H9 (cell line): ENCODE results near the gene MED31. TPM values are rescaled to one million over a fixed set of nuclear protein-coding genes. Genes with fewer than 3 reads are reported as not detected.
A peak's percentile ranks its signal among the peaks of the same experiment; 100 is the strongest.

Experiments used
- DNase-seq: peaks from one replicate; pipeline ENCODE4 v3.0.0-alpha.2; 2017
- H2AFZ ChIP-seq: one replicate; pipeline ENCODE4 v1.6.1; 2013; ENCODE audit warnings: mild to moderate bottlenecking, low read length, control low read depth, moderate library complexity
- H2AK5ac ChIP-seq: 2 replicates; pipeline ENCODE4 v1.6.1; 2013; ENCODE audit warnings: low read length, control low read depth, mixed read lengths; ENCODE audit not compliant: insufficient read length
- H2BK120ac ChIP-seq: one replicate; pipeline ENCODE4 v1.6.1; 2013; ENCODE audit warnings: low read depth, mild to moderate bottlenecking, low read length, control low read depth, inconsistent platforms; ENCODE audit not compliant: poor library complexity, severe bottlenecking
- H2BK12ac ChIP-seq: 2 replicates; pipeline ENCODE4 v1.6.1; 2013; ENCODE audit warnings: low read length, control low read depth, mixed read lengths, low read depth; ENCODE audit not compliant: insufficient read length
- H2BK15ac ChIP-seq: 2 replicates; pipeline ENCODE4 v1.6.1; 2013; ENCODE audit warnings: low read depth, low read length, control low read depth
- H2BK20ac ChIP-seq: one replicate; pipeline ENCODE4 v1.6.1; 2013; ENCODE audit warnings: low read depth, mild to moderate bottlenecking, low read length, control low read depth, inconsistent platforms; ENCODE audit not compliant: poor library complexity, severe bottlenecking
- H2BK5ac ChIP-seq: 2 replicates; pipeline ENCODE4 v1.6.1; 2013; ENCODE audit warnings: low read length, control low read depth, mixed read lengths; ENCODE audit not compliant: insufficient read length
- H3K14ac ChIP-seq: 2 replicates; pipeline ENCODE4 v1.6.1; 2013; ENCODE audit warnings: low read length, control low read depth; ENCODE audit not compliant: insufficient read depth
- H3K18ac ChIP-seq: 2 replicates; pipeline ENCODE4 v1.6.1; 2013; ENCODE audit warnings: low read depth, mild to moderate bottlenecking, mixed read lengths, low read length, control low read depth; ENCODE audit not compliant: insufficient read length
- H3K23ac ChIP-seq: 2 replicates; pipeline ENCODE4 v1.6.1; 2013; ENCODE audit warnings: low read length, control low read depth, mixed read lengths, low read depth; ENCODE audit not compliant: insufficient read length
- H3K23me2 ChIP-seq: 2 replicates; pipeline ENCODE4 v1.6.1; 2013; ENCODE audit warnings: low read depth, mild to moderate bottlenecking, mixed read lengths, low read length, control low read depth; ENCODE audit not compliant: insufficient read length, poor library complexity, severe bottlenecking
- H3K27ac ChIP-seq: 2 replicates; pipeline ENCODE4 v1.5.1; 2013; ENCODE audit warnings: low read length, control low read depth, mixed read lengths, low read depth; ENCODE audit not compliant: insufficient read length
- H3K27me3 ChIP-seq: 2 replicates; pipeline ENCODE4 v1.6.1; 2013; ENCODE audit warnings: low read length, control low read depth, inconsistent platforms; ENCODE audit not compliant: insufficient read depth
- H3K4ac ChIP-seq: 2 replicates; pipeline ENCODE4 v1.6.1; 2013; ENCODE audit warnings: low read depth, mild to moderate bottlenecking, control low read depth, inconsistent platforms, low read length, moderate library complexity
- H3K4me1 ChIP-seq: 2 replicates; pipeline ENCODE4 v1.6.1; 2013; ENCODE audit warnings: low read length, control low read depth, inconsistent platforms; ENCODE audit not compliant: insufficient read depth
- H3K4me2 ChIP-seq: 2 replicates; pipeline ENCODE4 v1.6.1; 2013; ENCODE audit warnings: low read length, control low read depth, mixed read lengths; ENCODE audit not compliant: insufficient read length, insufficient read depth
- H3K56ac ChIP-seq: 2 replicates; pipeline ENCODE4 v1.6.1; 2013; ENCODE audit warnings: low read depth, mild to moderate bottlenecking, mixed read lengths, low read length, control low read depth; ENCODE audit not compliant: insufficient read length
- H3K79me1 ChIP-seq: 2 replicates; pipeline ENCODE4 v1.6.1; 2013; ENCODE audit warnings: low read depth, mild to moderate bottlenecking, moderate library complexity, low read length, control low read depth, inconsistent platforms; ENCODE audit not compliant: insufficient read depth, poor library complexity, severe bottlenecking
- H3K79me2 ChIP-seq: 2 replicates; pipeline ENCODE4 v1.6.1; 2013; ENCODE audit warnings: low read length, control low read depth, inconsistent platforms; ENCODE audit not compliant: insufficient read depth
- H3K9ac ChIP-seq: 2 replicates; pipeline ENCODE4 v1.6.1; 2013; ENCODE audit warnings: low read length, control low read depth, mixed read lengths; ENCODE audit not compliant: insufficient read length; ENCODE audit errors: extremely low read depth
- H3K9me3 ChIP-seq: one replicate; pipeline ENCODE4 v1.6.1; 2013; ENCODE audit warnings: low read depth, low read length, inconsistent platforms; ENCODE audit not compliant: control insufficient read depth
- H3T11ph ChIP-seq: one replicate; pipeline ENCODE4 v1.6.1; 2013; ENCODE audit warnings: mild to moderate bottlenecking, low read length, control low read depth, inconsistent platforms
- H4K20me1 ChIP-seq: one replicate; pipeline ENCODE4 v1.6.1; 2013; ENCODE audit not compliant: control insufficient read depth, insufficient read length, insufficient read depth
- H4K5ac ChIP-seq: 2 replicates; pipeline ENCODE4 v1.6.1; 2013; ENCODE audit warnings: low read depth, mild to moderate bottlenecking, mixed read lengths, low read length, control low read depth; ENCODE audit not compliant: insufficient read length
- H4K8ac ChIP-seq: replicated peaks from 2 replicates; pipeline ENCODE4 v1.6.1; 2013; ENCODE audit warnings: low read length, control low read depth, mixed read lengths, low read depth; ENCODE audit not compliant: insufficient read length
- H4K91ac ChIP-seq: 2 replicates; pipeline ENCODE4 v1.6.1; 2013; ENCODE audit warnings: low read depth, mild to moderate bottlenecking, moderate library complexity, mixed read lengths, low read length, control low read depth; ENCODE audit not compliant: insufficient read length
- H3K27ac Mint-ChIP-seq, 3 experiments: 2 replicates in 2 of 3; 3 replicates in 1 of 3; pipeline ENCODE4 v1.8.0; 2020 to 2021; ENCODE audit warnings: mixed read lengths in 3 of 3, mild to moderate bottlenecking in 1 of 3, moderate library complexity in 1 of 3
- H3K27me3 Mint-ChIP-seq: 2 replicates; pipeline ENCODE4 v1.8.0; 2021; ENCODE audit warnings: low read depth, mild to moderate bottlenecking, moderate library complexity, mixed read lengths
- H3K36me3 Mint-ChIP-seq, 3 experiments: 2 replicates in 2 of 3; 3 replicates in 1 of 3; pipeline ENCODE4 v1.8.0; 2020 to 2021; ENCODE audit warnings: low read depth in 3 of 3, mixed read lengths in 3 of 3; ENCODE audit not compliant: insufficient read depth in 1 of 3
- H3K4me1 Mint-ChIP-seq, 2 experiments: 2 replicates each; pipeline ENCODE4 v1.8.0; 2020; ENCODE audit warnings: mixed read lengths in 2 of 2
- H3K4me3 Mint-ChIP-seq, 2 experiments: 2 replicates in 1 of 2; 3 replicates in 1 of 2; pipeline ENCODE4 v1.8.0; 2020 to 2021; ENCODE audit warnings: mild to moderate bottlenecking in 2 of 2, mixed read lengths in 2 of 2, moderate library complexity in 1 of 2
- H3K9me3 Mint-ChIP-seq, 2 experiments: 2 replicates in 1 of 2; 3 replicates in 1 of 2; pipeline ENCODE4 v1.8.0; 2020; ENCODE audit warnings: mild to moderate bottlenecking in 2 of 2, mixed read lengths in 2 of 2, moderate library complexity in 1 of 2
- WGBS: extraction: QIAGEN DNeasy Blood & Tissue Kit; methylation state at CpG from one replicate; pipeline ENCODE4 v1.1.7; 2013; ENCODE audit warnings: missing lambda C conversion rate, low lambda C conversion rate, mixed read lengths; ENCODE audit not compliant: insufficient read length; ENCODE audit errors: extremely low coverage; 5-methylcytosine and 5-hydroxymethylcytosine counted together
- total RNA-seq: library from RNA; stranded (reverse); gene quantifications from 2 replicates; pipeline ENCODE4 v1.2.1, GENCODE V29; 2021
- TF ChIP-seq, protein P1 (sequence below): fragments of 200-600 bp; sonication (generic); conservative IDR thresholded peaks from 3 replicates; pipeline ENCODE4 v1.8.0; 2021; ENCODE audit warnings: antibody characterized with exemption, mild to moderate bottlenecking

Gene MED31
- total RNA-seq, 1 experiment from 2014 or later = 11.8 TPM

GRCh38 chr17:6670571-6670970, 19.2 kb upstream of the MED31 start:
- Histone ChIP-seq H3K23me2 (no peaks in the 10 kb centered on the region), H2BK12ac (no peak overlapping the region), H3K18ac (no peak overlapping the region), H3K56ac (no peak overlapping the region), H2AFZ (no peak overlapping the region), H4K8ac (no peak overlapping the region), H4K20me1 (no peaks in the 10 kb centered on the region), H2BK5ac (no peak overlapping the region), H3K9me3 (no peaks in the 10 kb centered on the region), H3T11ph (no peak overlapping the region), H4K5ac (no peak overlapping the region), H3K4me1 (no peaks in the 10 kb centered on the region), H2BK15ac (no peak overlapping the region), H3K9ac (no peak overlapping the region), H4K91ac (no peak overlapping the region), H2AK5ac (no peak overlapping the region), H3K23ac (no peak overlapping the region), H3K4ac (no peak overlapping the region), H3K79me2 (no peaks in the 10 kb centered on the region), H3K27me3 (no peaks in the 10 kb centered on the region; the same call in none of the 2 replicates), H3K14ac (no peak overlapping the region), H3K4me2 (no peak overlapping the region), H3K27ac (no peak overlapping the region), H3K79me1 (no peaks in the 10 kb centered on the region), H2BK20ac (no peak overlapping the region), H2BK120ac (no peak overlapping the region)
- Mint-ChIP-seq H3K4me3 (no peak overlapping the region), H3K27me3 (peaks cover 32% of the 10 kb centered on the region), H3K36me3 (no peaks in the 10 kb centered on the region; a peak in 1 of 7 replicates), H3K27ac (no peak overlapping the region), H3K4me1 (peaks cover 0 to 4% of the 10 kb centered on the region in 2 experiments; a peak in 1 of 4 replicates), H3K9me3 (no peaks in the 10 kb centered on the region)
- WGBS = no CpG with 5 or more reads among the region's 8 CpGs
- peak; percentile 17 for DNase-seq
- TF ChIP-seq, protein P1, sequence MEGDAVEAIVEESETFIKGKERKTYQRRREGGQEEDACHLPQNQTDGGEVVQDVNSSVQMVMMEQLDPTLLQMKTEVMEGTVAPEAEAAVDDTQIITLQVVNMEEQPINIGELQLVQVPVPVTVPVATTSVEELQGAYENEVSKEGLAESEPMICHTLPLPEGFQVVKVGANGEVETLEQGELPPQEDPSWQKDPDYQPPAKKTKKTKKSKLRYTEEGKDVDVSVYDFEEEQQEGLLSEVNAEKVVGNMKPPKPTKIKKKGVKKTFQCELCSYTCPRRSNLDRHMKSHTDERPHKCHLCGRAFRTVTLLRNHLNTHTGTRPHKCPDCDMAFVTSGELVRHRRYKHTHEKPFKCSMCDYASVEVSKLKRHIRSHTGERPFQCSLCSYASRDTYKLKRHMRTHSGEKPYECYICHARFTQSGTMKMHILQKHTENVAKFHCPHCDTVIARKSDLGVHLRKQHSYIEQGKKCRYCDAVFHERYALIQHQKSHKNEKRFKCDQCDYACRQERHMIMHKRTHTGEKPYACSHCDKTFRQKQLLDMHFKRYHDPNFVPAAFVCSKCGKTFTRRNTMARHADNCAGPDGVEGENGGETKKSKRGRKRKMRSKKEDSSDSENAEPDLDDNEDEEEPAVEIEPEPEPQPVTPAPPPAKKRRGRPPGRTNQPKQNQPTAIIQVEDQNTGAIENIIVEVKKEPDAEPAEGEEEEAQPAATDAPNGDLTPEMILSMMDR = no peak
